ENCODE results near the gene TERT. TPM values are rescaled to one million over a fixed set of nuclear protein-coding genes. Genes with fewer than 3 reads are reported as not detected.
A peak's percentile ranks its signal among the peaks of the same experiment; 100 is the strongest.
"Not testable (repeated sequence)": the region's sequence is repeated elsewhere in the genome, so short reads cannot be mapped to it uniquely, and the experiment has no call there.

TERT gene
- total RNA-seq, 2 donors from 2014 or later = not detected

GRCh38 chr5:1330847-1331831 lies 36.3 kb upstream of the TERT start:
- ATAC-seq (no peak), DNase-seq (no peak)
- no peak overlapping the region for H3K4me3 ChIP-seq
- no peak for TF ChIP-seq POLR2A (IDR thresholded peaks at IDR 0.05)
- no peak for TF ChIP-seq CTCF (IDR thresholded peaks at IDR 0.05)
- H3K27ac ChIP-seq = no peak overlapping the region
- H3K9me3 ChIP-seq = no peaks in the 10 kb centered on the region
- 86 to 92% methylated on average over 19 to 34 of the region's 35 CpGs for WGBS, 2 donors
- H3K4me1 ChIP-seq = no peaks in the 10 kb centered on the region
- H3K27me3 ChIP-seq = no peaks in the 10 kb centered on the region
- H3K36me3 ChIP-seq (replicated peaks in 1 of 2; ENCODE audit: insufficient read depth in 1 of 2, low read depth in 2 of 2) = peaks cover 0 to 32% of the 10 kb centered on the region in 2 donors
- intact Hi-C loops (cut with DNase I) = no loop called here

GRCh38 chr5:1330146-1330846 lies 35.4 kb upstream of the TERT start:
- no peaks in the 10 kb centered on the region for H3K27me3 ChIP-seq
- no peak for TF ChIP-seq CTCF (IDR thresholded peaks at IDR 0.05)
- TF ChIP-seq POLR2A (IDR thresholded peaks at IDR 0.05) = no peak
- ATAC-seq (no peak), DNase-seq (peak in 2 of 4 donors; percentile 23 to 43)
- H3K9me3 ChIP-seq = no peaks in the 10 kb centered on the region
- 70 to 75% methylated on average over 6 to 23 of the region's 23 CpGs for WGBS, 2 donors
- intact Hi-C loops (cut with DNase I) = no loop called here
- no peak overlapping the region for H3K27ac ChIP-seq
- H3K4me1 ChIP-seq = no peaks in the 10 kb centered on the region
- H3K36me3 ChIP-seq (replicated peaks in 1 of 2; ENCODE audit: insufficient read depth in 1 of 2, low read depth in 2 of 2) = peaks cover 0 to 27% of the 10 kb centered on the region in 2 donors
- no peak overlapping the region for H3K4me3 ChIP-seq

GRCh38 chr5:1329111-1329579 lies 34.3 kb upstream of the TERT start:
- ATAC-seq (no peak), DNase-seq (no peak)
- H3K4me1 ChIP-seq = no peaks in the 10 kb centered on the region
- intact Hi-C loops (cut with DNase I) = no loop called here
- TF ChIP-seq POLR2A (IDR thresholded peaks at IDR 0.05) (no peak), CTCF (IDR thresholded peaks at IDR 0.05) (no peak)
- H3K27me3 ChIP-seq = no peaks in the 10 kb centered on the region
- no peak overlapping the region for H3K27ac ChIP-seq
- H3K9me3 ChIP-seq = no peaks in the 10 kb centered on the region
- WGBS, 2 donors = 80 to 100% methylated on average over 1 to 6 of the region's 9 CpGs
- no peak overlapping the region for H3K4me3 ChIP-seq
- peaks cover 0 to 29% of the 10 kb centered on the region in 2 donors for H3K36me3 ChIP-seq (replicated peaks in 1 of 2; ENCODE audit: insufficient read depth in 1 of 2, low read depth in 2 of 2)

- DNase-seq; ATAC-seq; H3K27me3 ChIP-seq; intact Hi-C loops (cut with DNase I); H3K9me3 ChIP-seq; H3K4me1 ChIP-seq; H3K4me3 ChIP-seq: not testable (repeated sequence)
- peak overlapping the region in 1 of 4 donors; percentile 53 for H3K27ac ChIP-seq
- peaks cover 0 to 31% of the 10 kb centered on the region in 2 donors for H3K36me3 ChIP-seq (replicated peaks in 1 of 2; ENCODE audit: insufficient read depth in 1 of 2, low read depth in 2 of 2)
- 73 to 90% methylated on average over 5 to 7 of the region's 7 CpGs for WGBS, 2 donors
Observed at GRCh38 chr5:1328237-1329110, 33.6 kb upstream of the TERT start.

GRCh38 chr5:1326901-1327756 lies 32.3 kb upstream of the TERT start:
- intact Hi-C loops (cut with DNase I); H3K9me3 ChIP-seq; ATAC-seq; H3K4me3 ChIP-seq; H3K4me1 ChIP-seq; H3K27me3 ChIP-seq: not testable (repeated sequence)
- Histone ChIP-seq H3K36me3 (replicated peaks in 1 of 2; ENCODE audit: insufficient read depth in 1 of 2, low read depth in 2 of 2) (peaks cover 0 to 29% of the 10 kb centered on the region in 2 donors), H3K27ac (peak overlapping the region in 2 of 4 donors; percentile 48 to 50)
- 63 to 70% methylated on average over 6 of the region's 6 CpGs for WGBS, 2 donors
- peak in 1 of 4 donors; percentile 4 for DNase-seq

GRCh38 chr5:1326532-1326875 lies 31.6 kb upstream of the TERT start:
- ATAC-seq; H3K4me3 ChIP-seq; DNase-seq; H3K27me3 ChIP-seq; intact Hi-C loops (cut with DNase I); H3K9me3 ChIP-seq; H3K4me1 ChIP-seq: not testable (repeated sequence)
- Histone ChIP-seq H3K27ac (peak overlapping the region in 1 of 4 donors; percentile 48), H3K36me3 (replicated peaks in 1 of 2; ENCODE audit: insufficient read depth in 1 of 2, low read depth in 2 of 2) (peaks cover 0 to 29% of the 10 kb centered on the region in 2 donors)
- WGBS, 2 donors = 80 to 84% methylated on average over 5 of the region's 5 CpGs

Measured in body of pancreas (tissue), 4 donors.